GM12892 (cell line): ENCODE measurements around the gene KCNJ6.

Experiments used
- POLR2A ChIP-seq: IDR thresholded peaks from 2 replicates; pipeline ENCODE4 v1.6.1; 2011; ENCODE audit warnings: low read depth, low read length, control low read depth
- POLR2AphosphoS5 ChIP-seq: IDR thresholded peaks from 2 replicates; pipeline ENCODE4 v1.6.1; 2011; ENCODE audit warnings: low read depth, low read length, control low read depth

DNA sequence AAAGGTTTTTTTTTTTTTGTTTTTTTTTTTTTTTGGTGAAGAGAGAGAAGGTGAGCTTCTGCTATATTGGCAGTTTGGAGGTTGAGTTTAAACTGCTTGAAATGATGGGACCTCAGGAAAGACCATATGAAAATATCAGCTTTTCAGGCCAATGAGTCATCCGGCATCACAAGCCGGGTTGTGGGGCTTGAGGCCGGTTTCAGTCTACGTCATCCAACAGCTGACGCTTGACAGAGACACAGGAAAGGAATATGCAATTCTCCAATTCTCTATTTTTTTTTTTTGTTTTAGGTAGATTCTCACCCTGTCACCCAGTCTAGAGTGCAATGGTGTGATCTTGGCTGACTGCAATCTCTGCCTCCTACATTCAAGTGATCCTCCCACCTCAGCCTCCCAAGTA, 52.4 kb downstream of the KCNJ6 start:
- TF ChIP-seq POLR2AphosphoS5 (no peak), POLR2A (no peak)
